H1 (cell line): Measurements from ENCODE around the gene LDLRAD4. TPM values are rescaled to one million over a fixed set of nuclear protein-coding genes. Genes with fewer than 3 reads are reported as not detected.

ENCODE experiments used
- CTCF ChIA-PET: fragments of 300-600 bp; sonication (Branson Sonifier 250); formaldehyde crosslinking; loops from one replicate; lab custom pipeline; 2021; ENCODE audit not compliant: partially characterized antibody; lab: Charles Lee
- POLR2A ChIA-PET: fragments of 300-600 bp; sonication (Branson Sonifier 250); formaldehyde crosslinking; loops from one replicate; lab custom pipeline; 2021; ENCODE audit warnings: inconsistent platforms; ENCODE audit not compliant: partially characterized antibody; lab: Charles Lee
- DNase-seq, 2 experiments: peaks; one replicate each; pipeline versions ENCODE4 v3.0.0 to v3.0.0-alpha.2; 2010 to 2022; ENCODE audit warnings: low spot score in 2 of 2, low read depth in 1 of 2, mixed read lengths in 1 of 2
- FAIRE-seq: peaks from 2 replicates; lab custom pipeline; 2011; peaks lifted over from hg19 to GRCh38; lab: Jason Lieb, UNC
- H2AFZ ChIP-seq: 2 replicates; pipeline ENCODE4 v1.8.1; 2012; ENCODE audit warnings: low read length, inconsistent platforms
- H2AK5ac ChIP-seq: 2 replicates; pipeline ENCODE4 v1.6.1; 2013; ENCODE audit warnings: low read depth, low read length
- H2BK120ac ChIP-seq: replicated peaks from 2 replicates; pipeline ENCODE3; 2013; ENCODE audit warnings: low read depth, low read length, inconsistent platforms
- H2BK12ac ChIP-seq: 2 replicates; pipeline ENCODE4 v1.6.1; 2013; ENCODE audit warnings: low read depth, low read length
- H2BK15ac ChIP-seq: 2 replicates; pipeline ENCODE4 v1.6.1; 2013; ENCODE audit warnings: low read length
- H2BK20ac ChIP-seq: 2 replicates; pipeline ENCODE4 v1.6.1; 2013; ENCODE audit warnings: low read length
- H2BK5ac ChIP-seq: 2 replicates; pipeline ENCODE4 v1.6.1; 2013; ENCODE audit warnings: low read depth, low read length
- H3K14ac ChIP-seq: 2 replicates; pipeline ENCODE4 v1.6.1; 2013; ENCODE audit warnings: inconsistent platforms; ENCODE audit not compliant: insufficient read length
- H3K18ac ChIP-seq: 2 replicates; pipeline ENCODE4 v1.6.1; 2013; ENCODE audit warnings: low read length; ENCODE audit errors: extremely low read depth
- H3K23ac ChIP-seq: 2 replicates; pipeline ENCODE4 v1.6.1; 2013; ENCODE audit warnings: inconsistent platforms; ENCODE audit not compliant: insufficient read length
- H3K23me2 ChIP-seq: 2 replicates; pipeline ENCODE4 v1.6.1; 2013; ENCODE audit warnings: low read depth, low read length
- H3K27ac ChIP-seq: 2 replicates; pipeline ENCODE4 v1.6.1; 2011; ENCODE audit warnings: low read depth, low read length, inconsistent platforms
- H3K27me3 ChIP-seq, 4 experiments: replicated peaks in 1 of 4; 1 replicate in 1 of 4; 2 replicates in 3 of 4; pipeline versions ENCODE4 v1.6.1 to v1.8.1; 2011 to 2013; ENCODE audit warnings: low read length in 3 of 4, mild to moderate bottlenecking in 3 of 4, inconsistent platforms in 2 of 4, mixed read lengths in 2 of 4, moderate library complexity in 1 of 4; ENCODE audit not compliant: control insufficient read depth in 3 of 4, insufficient read depth in 3 of 4; ENCODE audit errors: extremely low read depth in 1 of 4
- H3K36me3 ChIP-seq, 4 experiments: 2 replicates each; pipeline versions ENCODE4 v1.6.1 to v1.8.1; 2011 to 2013; ENCODE audit warnings: mild to moderate bottlenecking in 4 of 4, low read length in 3 of 4, moderate library complexity in 2 of 4, control low read depth in 1 of 4, inconsistent platforms in 1 of 4; ENCODE audit not compliant: insufficient read depth in 4 of 4, control insufficient read depth in 2 of 4
- H3K4ac ChIP-seq: replicated peaks from 2 replicates; pipeline ENCODE3; 2013; ENCODE audit warnings: low read length, low read depth, mixed read lengths, inconsistent platforms; ENCODE audit not compliant: insufficient read length
- H3K4me1 ChIP-seq, 4 experiments: replicated peaks in 1 of 4; 1 replicate in 1 of 4; 2 replicates in 3 of 4; pipeline versions ENCODE4 v1.6.1 to v1.8.1; 2011 to 2013; ENCODE audit warnings: low read length in 3 of 4, inconsistent platforms in 2 of 4, mixed read lengths in 1 of 4; ENCODE audit not compliant: insufficient read depth in 4 of 4, control insufficient read depth in 3 of 4
- H3K4me2 ChIP-seq, 2 experiments: 2 replicates each; pipeline versions ENCODE4 v1.6.1 to v1.8.1; 2011 to 2013; ENCODE audit warnings: low read depth in 2 of 2, low read length in 2 of 2, control low read depth in 1 of 2, inconsistent platforms in 1 of 2, mild to moderate bottlenecking in 1 of 2; ENCODE audit not compliant: insufficient read depth in 1 of 2
- H3K4me3 ChIP-seq, 4 experiments: fragments of 200-600, 300-600 bp in 1 of 4; sonication (generic), shearing (Covaris generic), sonication (Bioruptor Twin) in 1 of 4; 2 replicates each; pipeline versions ENCODE4 v1.5.1 to v1.8.1; 2011 to 2016; ENCODE audit warnings: low read length in 4 of 4, low read depth in 3 of 4, control low read depth in 2 of 4, inconsistent platforms in 2 of 4, mild to moderate bottlenecking in 2 of 4, mixed read lengths in 1 of 4, moderate library complexity in 1 of 4; ENCODE audit not compliant: insufficient read depth in 2 of 4; ENCODE audit errors: extremely low read depth in 1 of 4
- H3K56ac ChIP-seq: replicated peaks from 2 replicates; pipeline ENCODE3; 2013; ENCODE audit warnings: low read depth, mild to moderate bottlenecking, mixed read lengths, low read length, inconsistent platforms; ENCODE audit not compliant: insufficient read length
- H3K79me1 ChIP-seq: 2 replicates; pipeline ENCODE4 v1.6.1; 2013; ENCODE audit warnings: low read depth, low read length, control low read depth
- H3K79me2 ChIP-seq, 2 experiments: 2 replicates each; pipeline versions ENCODE4 v1.6.1 to v1.8.1; 2012 to 2013; ENCODE audit warnings: low read length in 2 of 2, mild to moderate bottlenecking in 2 of 2, inconsistent platforms in 1 of 2; ENCODE audit not compliant: insufficient read depth in 2 of 2, control insufficient read depth in 1 of 2
- H3K9ac ChIP-seq, 4 experiments: replicated peaks in 1 of 4; 1 replicate in 1 of 4; 2 replicates in 3 of 4; pipeline versions ENCODE4 v1.6.1 to v1.8.1; 2011 to 2013; ENCODE audit warnings: low read depth in 3 of 4, low read length in 3 of 4, control low read depth in 2 of 4, mild to moderate bottlenecking in 2 of 4, moderate library complexity in 2 of 4, inconsistent platforms in 1 of 4; ENCODE audit errors: extremely low read depth in 1 of 4
- H3K9me3 ChIP-seq, 2 experiments: 2 replicates each; pipeline versions ENCODE4 v1.6.1 to v1.8.1; 2012 to 2013; ENCODE audit warnings: mild to moderate bottlenecking in 2 of 2, moderate library complexity in 2 of 2, control low read depth in 1 of 2, inconsistent platforms in 1 of 2, low read depth in 1 of 2, low read length in 1 of 2, mixed read lengths in 1 of 2; ENCODE audit not compliant: insufficient read depth in 2 of 2
- H4K20me1 ChIP-seq, 2 experiments: replicated peaks in 1 of 2; 2 replicates each; pipeline versions ENCODE3 to v1.8.1; 2011 to 2013; ENCODE audit warnings: inconsistent platforms in 2 of 2, low read length in 2 of 2, mild to moderate bottlenecking in 1 of 2; ENCODE audit not compliant: insufficient read depth in 2 of 2, control insufficient read depth in 1 of 2
- H4K5ac ChIP-seq: 2 replicates; pipeline ENCODE4 v1.6.1; 2013; ENCODE audit warnings: low read length, low read depth, mixed read lengths, inconsistent platforms; ENCODE audit not compliant: insufficient read length
- H4K8ac ChIP-seq: 2 replicates; pipeline ENCODE4 v1.8.0; 2013; ENCODE audit warnings: mild to moderate bottlenecking, moderate library complexity, low read length, inconsistent platforms; ENCODE audit not compliant: insufficient read depth; ENCODE audit errors: extremely low read depth
- H4K91ac ChIP-seq: replicated peaks from 2 replicates; pipeline ENCODE3; 2013; ENCODE audit warnings: low read length, mixed read lengths, inconsistent platforms; ENCODE audit not compliant: insufficient read length
- BCL11A ChIP-seq, 2 experiments: IDR thresholded peaks; one replicate each; pipeline ENCODE4 v1.6.1; 2011; ENCODE audit warnings: low read depth in 2 of 2, low read length in 2 of 2, mild to moderate bottlenecking in 2 of 2
- CHD2 ChIP-seq: IDR thresholded peaks from 2 replicates; pipeline ENCODE4 v1.6.1; 2012; ENCODE audit warnings: low read length, improper control_type of control experiment
- EZH2 ChIP-seq: fragments of 200-600 bp; sonication (generic); IDR thresholded peaks from 2 replicates; pipeline ENCODE4 v1.7.1; 2012; ENCODE audit warnings: low read depth, mild to moderate bottlenecking, moderate library complexity, low read length, inconsistent platforms; ENCODE audit not compliant: severe bottlenecking
- RBBP5 ChIP-seq: IDR thresholded peaks from 2 replicates; pipeline ENCODE4 v1.7.1; 2012; ENCODE audit warnings: low read depth, mild to moderate bottlenecking, inconsistent platforms, low read length, moderate library complexity, borderline replicate concordance
- ZNF274 ChIP-seq: IDR thresholded peaks from 2 replicates; pipeline ENCODE4 v1.7.0; 2012; ENCODE audit warnings: low read length, borderline replicate concordance; ENCODE audit errors: extremely low read depth
- WGBS, 2 experiments: shearing (Covaris generic) in 1 of 2; methylation state at CpG; one replicate each; pipeline versions ENCODE4 v1.1.6 to v1.1.7; 2013 to 2015; ENCODE audit warnings: low lambda C conversion rate in 2 of 2, mixed read lengths in 2 of 2, inconsistent platforms in 1 of 2, low coverage in 1 of 2, missing lambda C conversion rate in 1 of 2; ENCODE audit not compliant: insufficient replicate concordance in 2 of 2, insufficient coverage in 1 of 2, insufficient read length in 1 of 2; ENCODE audit errors: extremely low coverage in 1 of 2, missing lambda C conversion rate in 1 of 2; 5-methylcytosine and 5-hydroxymethylcytosine counted together
- polyA plus RNA-seq, 7 experiments: library from polyadenylated mRNA; depleted of rRNA in 3 of 7; stranded (reverse) in 5 of 7; unstranded in 2 of 7; fragments of >200 nt in 5 of 7; fragments of 200-250 nt in 2 of 7; gene quantifications; 1 replicate in 5 of 7; 2 replicates in 1 of 7; 4 replicates in 1 of 7; pipeline versions ENCODE4 v1.2.1 to v1.2.3, GENCODE V29; 2011 to 2013; ENCODE audit warnings: missing spikeins in 2 of 7, mixed read lengths in 2 of 7
- total RNA-seq: library from RNA; stranded (reverse); fragmentation: NEBNext Ultra II Directional; extraction: Animal tissue kit (Norgen Biotek cat#: 25700); gene quantifications from 2 replicates; pipeline ENCODE4 v1.2.1, GENCODE V29; 2021
- TF ChIP-seq, protein P1 (sequence below): IDR thresholded peaks from 2 replicates; pipeline ENCODE4 v1.6.1; 2012; ENCODE audit warnings: inconsistent platforms

The LDLRAD4 gene
- total and polyA plus RNA-seq, 2 of the 8 experiments (the other 6 are each of a cell fraction or from before 2014, with no cell fraction given), result 0.77 to 1.4 TPM

DNA sequence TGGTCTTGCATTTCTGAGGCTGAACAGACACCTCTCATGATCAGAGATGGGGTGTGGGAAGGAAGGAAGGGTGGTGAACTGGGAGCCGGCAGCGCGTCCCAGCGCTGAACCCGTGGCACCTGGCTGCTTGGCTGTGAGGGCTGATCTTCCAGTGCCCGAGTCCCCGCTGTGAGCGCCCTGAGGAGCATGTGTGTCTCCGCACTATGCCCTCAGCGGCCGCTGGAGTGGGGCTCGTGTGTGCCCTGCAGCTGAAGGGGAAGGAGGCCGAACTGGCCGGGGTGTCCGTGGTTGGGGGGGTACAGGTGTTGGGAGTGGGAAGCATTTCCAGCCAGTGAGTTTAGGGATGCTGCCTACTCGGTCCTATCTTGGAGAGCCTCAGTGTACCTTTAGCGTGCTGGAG lies 82.2 kb downstream of the LDLRAD4 start:
- no peak overlapping the region for H3K18ac ChIP-seq
- H3K79me1 ChIP-seq, result no peaks in the 10 kb centered on the region
- ChIA-PET POLR2A (no interaction called here), CTCF (interaction anchor here (1.2 kb wide), 1 partner anchor 201 kb away, joined by 3 read pairs; no protein-coding TSS in a partner anchor)
- no peak overlapping the region for H2BK12ac ChIP-seq
- no peaks in the 10 kb centered on the region for H3K79me2 ChIP-seq
- H3K4me2 ChIP-seq, result no peak overlapping the region
- H3K4me3 ChIP-seq, result no peak overlapping the region
- H2AK5ac ChIP-seq, result no peak overlapping the region
- no peaks in the 10 kb centered on the region for H3K9me3 ChIP-seq
- H2BK20ac ChIP-seq, result no peak overlapping the region
- FAIRE-seq (no peak), DNase-seq (no peak)
- no peaks in the 10 kb centered on the region; the same call in 1 of the 2 replicates for H3K23me2 ChIP-seq
- H3K36me3 ChIP-seq, result no peaks in the 10 kb centered on the region
- no peak overlapping the region for H3K14ac ChIP-seq
- H3K9ac ChIP-seq, result no peak overlapping the region
- H2BK5ac ChIP-seq, result no peak overlapping the region
- no peak overlapping the region for H2AFZ ChIP-seq
- no peak overlapping the region for H4K5ac ChIP-seq
- peaks cover 0 to 5% (median 2%) of the 10 kb centered on the region in 4 experiments; a peak in 3 of 7 replicates for H3K4me1 ChIP-seq
- no peak overlapping the region for H3K23ac ChIP-seq
- H4K20me1 ChIP-seq, result peaks cover 0 to 3% of the 10 kb centered on the region in 2 experiments
- H2BK120ac ChIP-seq, result no peak overlapping the region
- TF ChIP-seq, protein P1, sequence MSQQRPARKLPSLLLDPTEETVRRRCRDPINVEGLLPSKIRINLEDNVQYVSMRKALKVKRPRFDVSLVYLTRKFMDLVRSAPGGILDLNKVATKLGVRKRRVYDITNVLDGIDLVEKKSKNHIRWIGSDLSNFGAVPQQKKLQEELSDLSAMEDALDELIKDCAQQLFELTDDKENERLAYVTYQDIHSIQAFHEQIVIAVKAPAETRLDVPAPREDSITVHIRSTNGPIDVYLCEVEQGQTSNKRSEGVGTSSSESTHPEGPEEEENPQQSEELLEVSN, result no peak
- TF ChIP-seq ZNF274, result no peak
- no peak for TF ChIP-seq BCL11A (IDR thresholded peaks at IDR 0.05; ENCODE audit: low read depth in 2 of 2, low read length in 2 of 2)
- TF ChIP-seq CHD2, result no peak
- TF ChIP-seq EZH2, result no peak
- no peak for TF ChIP-seq RBBP5
- WGBS, 2 experiments, result 94% methylated on average over 17 of the region's 17 CpGs; no CpG with 5 or more reads in 1 of the 2 experiments
- H3K4ac ChIP-seq, result no peak overlapping the region
- no peak overlapping the region for H2BK15ac ChIP-seq
- no peak overlapping the region for H3K27ac ChIP-seq
- no peak overlapping the region for H3K56ac ChIP-seq
- no peak overlapping the region for H4K91ac ChIP-seq
- no peak overlapping the region for H4K8ac ChIP-seq
- no peaks in the 10 kb centered on the region for H3K27me3 ChIP-seq
